ENCODE measurements around the gene ADAP1.

DNA sequence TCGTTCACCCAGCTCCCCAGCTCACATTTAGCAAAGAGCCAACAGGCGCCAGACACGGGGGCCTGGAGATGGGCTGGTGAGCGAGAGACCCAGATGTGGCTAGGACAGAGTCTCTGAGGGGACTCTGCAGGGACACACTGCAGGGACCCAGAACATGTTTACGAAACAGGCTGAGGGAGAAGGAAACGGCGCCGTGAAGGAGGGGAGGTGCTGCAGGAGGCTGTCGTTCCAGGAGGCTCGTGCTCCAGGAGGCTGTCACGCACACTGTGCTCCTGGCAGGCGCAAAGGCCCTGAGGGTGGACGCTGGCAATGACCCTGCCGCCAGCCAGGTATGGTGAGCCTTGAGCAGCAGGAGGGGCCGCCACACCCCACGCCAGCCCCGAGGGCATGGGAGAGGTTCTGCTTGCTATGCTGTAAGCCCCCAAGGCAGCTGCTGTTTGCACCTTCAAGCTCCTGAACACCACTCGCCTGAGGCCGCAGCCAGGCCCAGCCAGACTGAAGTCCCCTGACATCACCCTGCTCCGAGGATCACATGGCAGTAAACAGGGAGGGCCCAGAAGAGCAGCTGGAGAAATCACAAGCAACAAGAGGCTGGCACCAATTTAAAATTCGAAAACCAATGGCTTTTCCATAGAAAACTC, 27.3 kb downstream of the ADAP1 start:
- TF ChIP-seq, protein P1, sequence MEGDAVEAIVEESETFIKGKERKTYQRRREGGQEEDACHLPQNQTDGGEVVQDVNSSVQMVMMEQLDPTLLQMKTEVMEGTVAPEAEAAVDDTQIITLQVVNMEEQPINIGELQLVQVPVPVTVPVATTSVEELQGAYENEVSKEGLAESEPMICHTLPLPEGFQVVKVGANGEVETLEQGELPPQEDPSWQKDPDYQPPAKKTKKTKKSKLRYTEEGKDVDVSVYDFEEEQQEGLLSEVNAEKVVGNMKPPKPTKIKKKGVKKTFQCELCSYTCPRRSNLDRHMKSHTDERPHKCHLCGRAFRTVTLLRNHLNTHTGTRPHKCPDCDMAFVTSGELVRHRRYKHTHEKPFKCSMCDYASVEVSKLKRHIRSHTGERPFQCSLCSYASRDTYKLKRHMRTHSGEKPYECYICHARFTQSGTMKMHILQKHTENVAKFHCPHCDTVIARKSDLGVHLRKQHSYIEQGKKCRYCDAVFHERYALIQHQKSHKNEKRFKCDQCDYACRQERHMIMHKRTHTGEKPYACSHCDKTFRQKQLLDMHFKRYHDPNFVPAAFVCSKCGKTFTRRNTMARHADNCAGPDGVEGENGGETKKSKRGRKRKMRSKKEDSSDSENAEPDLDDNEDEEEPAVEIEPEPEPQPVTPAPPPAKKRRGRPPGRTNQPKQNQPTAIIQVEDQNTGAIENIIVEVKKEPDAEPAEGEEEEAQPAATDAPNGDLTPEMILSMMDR (IDR thresholded peaks at IDR 0.05) = no peak
- TF ChIP-seq EP300 (IDR thresholded peaks at IDR 0.05) (no peak), POLR2A (IDR thresholded peaks at IDR 0.05) (no peak)
